BLaER1 (cell line): ENCODE data around the gene THEMIS.

Source experiments
- H3K27ac ChIP-seq: shearing (Covaris generic); formaldehyde crosslinking; 2 replicates; pipeline ENCODE4 v1.8.1; 2022
- H3K27me3 ChIP-seq: shearing (Covaris generic); formaldehyde crosslinking; 2 replicates; pipeline ENCODE4 v1.8.1; 2022
- H3K36me3 ChIP-seq: shearing (Covaris generic); formaldehyde crosslinking; 2 replicates; pipeline ENCODE4 v1.8.1; 2022
- H3K4me1 ChIP-seq: shearing (Covaris generic); formaldehyde crosslinking; 2 replicates; pipeline ENCODE4 v1.8.1; 2022
- H3K4me2 ChIP-seq: shearing (Covaris generic); formaldehyde crosslinking; 2 replicates; pipeline ENCODE4 v1.8.1; 2022
- H3K4me3 ChIP-seq: shearing (Covaris generic); formaldehyde crosslinking; 2 replicates; pipeline ENCODE4 v1.8.1; 2022
- H3K9ac ChIP-seq: shearing (Covaris generic); formaldehyde crosslinking; 2 replicates; pipeline ENCODE4 v1.8.1; 2022
- H3K9me3 ChIP-seq: shearing (Covaris generic); formaldehyde crosslinking; 2 replicates; pipeline ENCODE4 v1.8.1; 2022
- H4K20me1 ChIP-seq: shearing (Covaris generic); formaldehyde crosslinking; 2 replicates; pipeline ENCODE4 v1.8.1; 2022
- Cebpa-rat ChIP-seq: shearing (Covaris generic); IDR thresholded peaks from 2 replicates; pipeline ENCODE4 v1.8.1; 2022

The THEMIS gene

DNA sequence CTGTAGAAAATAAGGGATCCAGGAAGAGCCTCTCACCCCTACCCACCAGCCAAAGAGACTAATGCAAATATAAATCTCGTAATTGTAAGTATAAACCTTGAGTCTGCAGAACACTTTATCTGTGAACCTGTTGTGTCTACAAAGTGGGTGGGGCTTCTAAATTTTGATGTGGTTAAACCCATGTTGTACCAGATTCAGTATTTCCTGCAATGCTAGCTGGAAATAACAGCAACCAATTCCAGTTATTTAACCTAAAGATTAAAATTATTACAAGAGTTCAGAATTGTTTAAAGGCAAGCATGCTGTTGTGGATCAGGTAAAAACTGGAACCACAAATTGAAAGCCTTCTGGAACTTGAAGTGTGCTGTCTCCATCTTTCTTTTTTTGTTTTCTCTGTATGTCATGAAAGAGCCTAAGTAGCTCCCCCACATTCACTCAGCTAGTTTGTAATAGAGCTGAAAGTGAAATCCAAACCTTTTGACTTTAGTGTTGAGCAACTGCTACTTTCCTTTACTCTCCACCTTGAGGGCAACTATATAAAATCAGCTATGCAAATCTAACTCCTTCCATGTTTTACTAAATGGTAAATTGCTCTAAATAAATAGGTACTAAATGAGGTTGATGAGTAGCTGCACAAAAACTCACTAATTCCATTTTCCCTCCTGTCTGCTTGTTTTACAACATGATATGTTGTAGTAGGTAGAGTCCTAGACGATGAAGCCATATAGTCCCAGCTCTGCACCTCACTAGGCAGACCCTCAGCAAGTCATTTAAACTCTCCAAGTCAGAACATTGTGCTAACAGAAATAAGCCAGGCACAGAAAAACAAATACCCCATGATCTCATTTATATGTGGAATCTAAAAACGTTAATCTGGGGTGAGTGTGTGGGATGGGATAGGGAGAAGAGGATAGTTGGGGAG lies 17.9 kb upstream of the THEMIS start:
- TF ChIP-seq Cebpa-rat, result no peak
- no peaks in the 10 kb centered on the region for H3K27me3 ChIP-seq
- H3K4me2 ChIP-seq, result no peak overlapping the region
- no peak overlapping the region for H3K9ac ChIP-seq
- no peak overlapping the region for H3K27ac ChIP-seq
- no peak overlapping the region for H3K4me3 ChIP-seq
- H3K4me1 ChIP-seq, result peaks cover 5% of the 10 kb centered on the region; the same call in 1 of the 2 replicates
- no peaks in the 10 kb centered on the region for H3K36me3 ChIP-seq
- H4K20me1 ChIP-seq, result no peaks in the 10 kb centered on the region
- H3K9me3 ChIP-seq, result no peaks in the 10 kb centered on the region

DNA sequence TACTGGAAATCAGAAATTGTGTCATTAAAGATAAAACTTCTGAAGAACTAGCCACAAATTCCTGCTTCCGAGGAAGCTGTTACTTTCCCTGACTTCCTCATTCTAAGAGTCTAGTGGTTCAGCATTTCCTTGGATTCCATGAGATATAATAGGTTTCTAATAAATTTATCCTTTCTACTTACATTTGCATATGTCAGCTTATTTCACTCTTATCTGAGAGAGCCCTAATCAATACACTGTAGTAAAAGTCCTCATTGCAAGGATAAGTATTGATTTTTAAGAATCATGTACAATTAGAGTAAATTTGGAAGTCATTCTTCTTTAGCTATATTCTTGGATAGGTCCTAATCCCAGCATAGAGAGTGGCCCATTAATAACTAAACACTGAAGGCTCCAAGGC lies 16.9 kb upstream of the THEMIS start:
- Histone ChIP-seq H3K27ac (no peak overlapping the region), H3K9ac (no peak overlapping the region), H3K4me3 (no peak overlapping the region), H4K20me1 (no peaks in the 10 kb centered on the region), H3K27me3 (no peaks in the 10 kb centered on the region), H3K9me3 (no peaks in the 10 kb centered on the region), H3K36me3 (no peaks in the 10 kb centered on the region), H3K4me1 (no peaks in the 10 kb centered on the region), H3K4me2 (no peak overlapping the region)
- TF ChIP-seq Cebpa-rat, result no peak

DNA sequence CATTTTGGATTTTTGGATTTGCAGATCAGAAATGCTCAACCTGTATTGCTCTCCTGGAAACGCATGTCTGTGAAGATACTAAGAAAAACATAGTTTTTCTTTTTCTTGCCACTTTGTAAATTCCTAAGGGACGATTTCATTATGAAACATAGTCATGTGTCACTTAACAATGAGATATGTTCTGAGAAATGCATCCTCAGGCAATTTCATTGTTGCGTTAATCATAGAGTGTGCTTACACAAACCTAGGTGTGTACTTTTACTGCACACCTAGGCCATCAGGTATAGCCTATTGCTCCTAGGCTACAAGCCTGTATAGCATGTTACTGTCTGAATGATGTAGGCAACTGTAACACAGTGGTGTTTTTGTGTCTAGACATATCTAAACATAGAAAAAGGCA lies 13.4 kb upstream of the THEMIS start:
- Histone ChIP-seq H3K9me3 (peaks cover 5% of the 10 kb centered on the region; the same call in 1 of the 2 replicates), H3K4me1 (no peaks in the 10 kb centered on the region), H3K9ac (no peak overlapping the region), H4K20me1 (no peaks in the 10 kb centered on the region), H3K4me2 (no peak overlapping the region), H3K36me3 (no peaks in the 10 kb centered on the region), H3K27me3 (no peaks in the 10 kb centered on the region), H3K4me3 (no peak overlapping the region), H3K27ac (no peak overlapping the region)
- no peak for TF ChIP-seq Cebpa-rat

DNA sequence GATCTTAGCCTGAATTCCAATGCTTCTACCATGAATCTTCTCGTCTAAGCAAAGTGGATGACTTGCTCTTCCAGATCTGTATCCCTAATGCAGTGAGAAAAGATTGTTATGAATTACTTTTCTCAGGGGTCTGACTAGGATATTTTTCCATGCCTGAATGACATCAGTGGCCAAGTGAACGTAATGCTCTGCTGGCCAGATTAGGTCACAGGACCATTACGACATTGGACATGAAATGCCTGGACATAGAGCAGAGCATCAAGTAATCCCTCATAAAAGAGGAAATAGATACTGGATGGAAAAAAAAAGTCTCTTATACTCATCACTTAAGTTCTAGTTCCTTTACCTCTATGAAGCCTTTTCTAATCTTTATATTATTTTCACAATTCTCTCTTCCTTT lies 12.1 kb upstream of the THEMIS start:
- Histone ChIP-seq H3K9me3 (peaks cover 5% of the 10 kb centered on the region; the same call in 1 of the 2 replicates), H3K4me2 (no peak overlapping the region), H3K4me3 (no peak overlapping the region), H3K9ac (no peak overlapping the region), H3K27me3 (no peaks in the 10 kb centered on the region), H4K20me1 (no peaks in the 10 kb centered on the region), H3K36me3 (no peaks in the 10 kb centered on the region), H3K27ac (no peak overlapping the region), H3K4me1 (no peaks in the 10 kb centered on the region)
- no peak for TF ChIP-seq Cebpa-rat

DNA sequence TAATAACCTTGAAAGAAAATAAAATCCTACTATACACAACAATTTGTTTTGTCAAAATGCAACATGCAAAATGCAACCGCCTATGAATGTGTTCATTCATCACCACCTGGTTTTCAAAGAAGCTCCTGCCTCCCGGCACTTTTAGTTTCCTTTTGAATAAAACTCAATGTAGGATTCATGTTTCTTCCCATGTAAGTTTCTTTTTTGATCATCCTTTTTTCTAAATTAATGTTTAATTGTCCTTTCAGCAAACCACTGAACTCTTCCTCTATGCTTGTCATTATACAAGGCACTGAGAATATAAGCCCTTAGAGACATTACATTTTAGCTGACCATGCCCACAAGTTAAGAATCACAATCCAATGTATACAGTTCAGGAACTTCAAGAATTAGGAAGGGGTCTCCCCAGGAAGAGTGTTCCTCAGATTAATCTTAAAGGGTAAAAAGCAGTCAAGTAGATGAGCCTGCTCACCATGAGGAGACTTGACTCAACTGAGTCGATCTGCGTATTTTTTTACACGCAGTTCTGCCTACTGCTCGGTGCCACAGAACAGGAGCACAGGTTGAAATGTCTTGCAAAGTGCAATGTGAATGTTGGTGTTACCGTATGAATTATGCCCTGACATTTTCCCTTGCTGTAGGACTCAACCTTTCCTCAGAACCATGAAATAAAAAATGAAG lies 7.2 kb upstream of the THEMIS start:
- Histone ChIP-seq H3K27me3 (no peaks in the 10 kb centered on the region), H3K4me1 (no peaks in the 10 kb centered on the region), H3K27ac (no peak overlapping the region), H3K36me3 (no peaks in the 10 kb centered on the region), H3K9ac (no peak overlapping the region), H3K4me3 (no peak overlapping the region), H3K9me3 (peaks cover 5% of the 10 kb centered on the region; the same call in 1 of the 2 replicates), H3K4me2 (no peak overlapping the region), H4K20me1 (no peaks in the 10 kb centered on the region)
- TF ChIP-seq Cebpa-rat, result no peak

DNA sequence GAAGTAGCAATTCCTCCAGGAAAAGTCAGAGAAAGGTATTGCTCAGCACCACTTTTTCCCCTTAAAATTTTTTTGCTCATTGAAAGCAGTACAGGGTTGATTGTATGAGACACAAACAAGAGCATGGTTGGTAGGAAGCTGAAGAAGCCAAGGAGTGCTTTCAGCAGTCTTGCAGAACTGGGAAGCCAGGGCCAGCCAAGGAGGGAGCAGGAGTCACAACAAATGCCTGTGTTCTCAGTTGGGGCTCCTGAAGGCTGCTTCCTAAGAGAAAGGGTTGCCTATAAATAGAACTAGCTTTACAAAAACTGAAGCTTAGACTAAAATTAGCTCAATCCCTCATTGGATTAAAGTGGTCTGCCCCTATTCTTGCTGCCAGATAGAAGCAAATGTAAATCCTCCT lies 3.3 kb upstream of the THEMIS start:
- H3K27me3 ChIP-seq, result no peaks in the 10 kb centered on the region
- no peaks in the 10 kb centered on the region for H3K4me1 ChIP-seq
- H3K27ac ChIP-seq, result no peak overlapping the region
- no peaks in the 10 kb centered on the region for H3K36me3 ChIP-seq
- TF ChIP-seq Cebpa-rat, result no peak
- no peak overlapping the region for H3K9ac ChIP-seq
- H3K9me3 ChIP-seq, result no peaks in the 10 kb centered on the region
- no peak overlapping the region for H3K4me3 ChIP-seq
- H3K4me2 ChIP-seq, result no peak overlapping the region
- H4K20me1 ChIP-seq, result no peaks in the 10 kb centered on the region

DNA sequence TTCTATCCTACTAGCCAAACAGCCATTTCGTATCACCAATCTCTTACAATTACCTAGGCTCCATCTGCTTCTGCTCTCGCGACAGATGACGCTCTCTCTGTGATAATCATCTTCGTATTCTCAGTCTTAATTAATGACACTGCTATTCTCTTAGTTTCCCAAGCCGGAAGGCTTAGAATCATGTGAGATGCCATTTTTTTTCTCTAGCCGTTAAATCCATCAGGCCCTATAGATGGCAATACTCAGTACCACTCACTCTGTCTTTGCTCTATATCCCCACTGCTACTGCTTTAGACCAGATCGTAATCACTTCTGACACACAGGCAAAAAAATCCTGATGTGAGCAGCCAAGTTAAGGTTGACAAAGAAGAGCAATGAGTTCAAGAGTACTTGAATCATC lies 2.1 kb upstream of the THEMIS start:
- Histone ChIP-seq H3K4me3 (no peak overlapping the region), H3K36me3 (no peaks in the 10 kb centered on the region), H3K27me3 (no peaks in the 10 kb centered on the region), H3K4me2 (no peak overlapping the region), H3K4me1 (no peaks in the 10 kb centered on the region), H3K9me3 (no peaks in the 10 kb centered on the region), H4K20me1 (no peaks in the 10 kb centered on the region), H3K9ac (no peak overlapping the region), H3K27ac (no peak overlapping the region)
- no peak for TF ChIP-seq Cebpa-rat

DNA sequence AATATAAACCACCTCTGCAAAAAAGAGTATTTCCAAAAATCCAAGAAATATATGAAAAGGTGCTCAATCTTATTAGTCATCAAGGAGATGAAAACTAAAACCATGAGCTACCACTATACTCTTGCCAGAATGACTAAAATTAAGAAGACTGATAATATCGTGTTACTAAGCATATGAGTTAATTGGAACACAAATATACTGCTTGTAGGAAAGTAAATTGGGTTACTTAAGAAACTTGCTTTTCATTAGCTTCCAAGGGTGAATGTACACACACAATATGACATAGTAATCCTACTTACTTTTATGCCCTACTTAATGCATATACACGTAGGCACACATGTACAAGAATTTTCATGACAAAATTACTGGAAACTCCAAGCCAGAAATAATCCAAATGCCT lies 3.4 kb downstream of the THEMIS start:
- Histone ChIP-seq H3K36me3 (no peaks in the 10 kb centered on the region), H4K20me1 (no peaks in the 10 kb centered on the region), H3K9me3 (no peaks in the 10 kb centered on the region), H3K4me3 (no peak overlapping the region), H3K27me3 (no peaks in the 10 kb centered on the region), H3K4me1 (peaks cover 13% of the 10 kb centered on the region), H3K4me2 (no peak overlapping the region), H3K27ac (no peak overlapping the region), H3K9ac (no peak overlapping the region)
- no peak for TF ChIP-seq Cebpa-rat

DNA sequence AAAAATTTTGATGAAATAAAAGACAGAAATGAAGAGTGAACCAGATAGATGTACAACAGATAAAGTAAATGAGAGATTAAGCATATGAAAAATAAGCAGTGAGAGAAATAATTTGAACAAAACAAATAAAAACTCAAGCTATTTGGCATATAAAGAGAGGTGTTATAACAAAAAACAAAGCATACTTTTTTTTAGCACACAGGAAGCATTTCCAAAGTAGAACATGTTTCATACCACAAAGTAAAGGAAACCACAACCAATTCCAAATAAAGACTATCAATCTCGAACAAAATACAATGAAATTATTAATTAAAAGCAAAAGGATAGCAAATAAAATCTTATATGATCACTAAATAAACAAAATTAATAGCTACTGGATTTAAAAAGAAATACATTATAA lies 6.8 kb downstream of the THEMIS start:
- H3K27ac ChIP-seq, result no peak overlapping the region
- no peaks in the 10 kb centered on the region for H3K27me3 ChIP-seq
- no peaks in the 10 kb centered on the region for H3K9me3 ChIP-seq
- H3K4me1 ChIP-seq, result peaks cover 13% of the 10 kb centered on the region
- no peak overlapping the region for H3K9ac ChIP-seq
- TF ChIP-seq Cebpa-rat, result no peak
- no peak overlapping the region for H3K4me3 ChIP-seq
- H3K36me3 ChIP-seq, result no peaks in the 10 kb centered on the region
- H3K4me2 ChIP-seq, result peak overlapping the region; percentile 12; the same call in 1 of the 2 replicates
- H4K20me1 ChIP-seq, result no peaks in the 10 kb centered on the region

DNA sequence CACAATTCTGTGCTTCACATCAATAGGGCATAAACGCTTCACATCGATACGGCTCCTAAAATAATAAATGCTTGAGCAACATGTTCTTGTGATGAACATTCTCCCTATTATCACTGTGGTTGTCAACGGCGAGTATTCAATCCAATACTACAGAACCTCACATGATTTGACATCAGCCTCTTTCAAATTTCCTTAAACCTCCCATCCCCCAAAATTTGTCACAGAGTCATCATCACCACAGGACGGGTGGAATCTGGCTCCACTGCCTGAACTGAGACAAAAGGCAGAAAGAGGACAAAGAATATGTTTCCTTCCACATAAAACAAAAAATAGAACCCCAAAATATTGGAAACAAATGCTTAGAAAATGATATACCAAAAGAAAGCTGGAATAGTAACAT lies 7.3 kb downstream of the THEMIS start:
- H3K27ac ChIP-seq, result no peak overlapping the region
- H4K20me1 ChIP-seq, result no peaks in the 10 kb centered on the region
- H3K9ac ChIP-seq, result no peak overlapping the region
- 0 out of 2 replicates have a peak overlapping the region, but pooled peaks have one; percentile 13 for H3K4me2 ChIP-seq
- no peaks in the 10 kb centered on the region for H3K9me3 ChIP-seq
- H3K4me1 ChIP-seq, result peaks cover 13% of the 10 kb centered on the region
- H3K4me3 ChIP-seq, result no peak overlapping the region
- no peaks in the 10 kb centered on the region for H3K27me3 ChIP-seq
- TF ChIP-seq Cebpa-rat, result no peak
- no peaks in the 10 kb centered on the region for H3K36me3 ChIP-seq
